ENCODE measurements around the gene IARS2.
"Not testable (repeated sequence)": the region's sequence is repeated elsewhere in the genome, so short reads cannot be mapped to it uniquely, and the experiment has no call there.

Gene IARS2

GRCh38 chr1:220151454-220151853, 57.5 kb downstream of the IARS2 start:
- H3K4me3 ChIP-seq (ENCODE audit: control insufficient read depth, low read depth, low read length), result no peak overlapping the region
- TF ChIP-seq, protein P1, sequence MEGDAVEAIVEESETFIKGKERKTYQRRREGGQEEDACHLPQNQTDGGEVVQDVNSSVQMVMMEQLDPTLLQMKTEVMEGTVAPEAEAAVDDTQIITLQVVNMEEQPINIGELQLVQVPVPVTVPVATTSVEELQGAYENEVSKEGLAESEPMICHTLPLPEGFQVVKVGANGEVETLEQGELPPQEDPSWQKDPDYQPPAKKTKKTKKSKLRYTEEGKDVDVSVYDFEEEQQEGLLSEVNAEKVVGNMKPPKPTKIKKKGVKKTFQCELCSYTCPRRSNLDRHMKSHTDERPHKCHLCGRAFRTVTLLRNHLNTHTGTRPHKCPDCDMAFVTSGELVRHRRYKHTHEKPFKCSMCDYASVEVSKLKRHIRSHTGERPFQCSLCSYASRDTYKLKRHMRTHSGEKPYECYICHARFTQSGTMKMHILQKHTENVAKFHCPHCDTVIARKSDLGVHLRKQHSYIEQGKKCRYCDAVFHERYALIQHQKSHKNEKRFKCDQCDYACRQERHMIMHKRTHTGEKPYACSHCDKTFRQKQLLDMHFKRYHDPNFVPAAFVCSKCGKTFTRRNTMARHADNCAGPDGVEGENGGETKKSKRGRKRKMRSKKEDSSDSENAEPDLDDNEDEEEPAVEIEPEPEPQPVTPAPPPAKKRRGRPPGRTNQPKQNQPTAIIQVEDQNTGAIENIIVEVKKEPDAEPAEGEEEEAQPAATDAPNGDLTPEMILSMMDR (IDR thresholded peaks at IDR 0.05; ENCODE audit: control insufficient read depth, insufficient read depth, low read depth, low read length, missing control alignments), result no peak
- DNase-seq (ENCODE audit: low read depth), result no peak

- no peak overlapping the region for H3K4me3 ChIP-seq (ENCODE audit: control insufficient read depth, low read depth, low read length)
Observed at GRCh38 chr1:220153147-220153546, 59.2 kb downstream of the IARS2 start.

GRCh38 chr1:220156620-220157146, 62.8 kb downstream of the IARS2 start:
- no peak for DNase-seq (ENCODE audit: low read depth)
- no peak overlapping the region for H3K4me3 ChIP-seq (ENCODE audit: control insufficient read depth, low read depth, low read length)
- TF ChIP-seq, protein P1 (IDR thresholded peaks at IDR 0.05; ENCODE audit: control insufficient read depth, insufficient read depth, low read depth, low read length, missing control alignments), result no peak

More at GRCh38 chr1:220153147-220153546, 59.2 kb downstream of the IARS2 start:
- DNase-seq (ENCODE audit: low read depth), result no peak
- TF ChIP-seq, protein P1 (IDR thresholded peaks at IDR 0.05; ENCODE audit: control insufficient read depth, insufficient read depth, low read depth, low read length, missing control alignments), result no peak

GRCh38 chr1:220157738-220158137, 63.8 kb downstream of the IARS2 start:
- TF ChIP-seq, protein P1 (IDR thresholded peaks at IDR 0.05; ENCODE audit: control insufficient read depth, insufficient read depth, low read depth, low read length, missing control alignments), result no peak
- DNase-seq (ENCODE audit: low read depth), result no peak
- no peak overlapping the region for H3K4me3 ChIP-seq (ENCODE audit: control insufficient read depth, low read depth, low read length)

- not testable (repeated sequence) for H3K4me3 ChIP-seq (ENCODE audit: control insufficient read depth, low read depth, low read length); DNase-seq (ENCODE audit: low read depth)
Observed at GRCh38 chr1:220158530-220158929, 64.6 kb downstream of the IARS2 start.

DNA sequence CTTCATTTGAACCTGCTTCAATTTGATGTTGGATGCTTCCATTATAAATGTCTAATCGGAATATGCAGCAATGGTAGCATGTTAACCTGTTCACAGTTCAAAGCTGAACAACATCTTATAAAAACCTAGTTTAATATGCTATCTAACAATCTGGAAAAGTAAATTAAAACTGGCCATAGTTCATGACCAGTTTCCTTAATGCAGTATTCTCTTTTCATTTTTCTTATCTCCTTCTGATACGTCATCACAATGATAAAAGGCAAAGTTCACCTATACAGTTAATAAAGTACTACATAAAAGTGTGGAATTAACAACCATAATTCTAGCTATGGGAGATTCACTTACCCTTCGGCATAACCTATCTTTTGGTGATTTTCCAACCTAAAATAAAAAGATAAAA, 65.1 kb downstream of the IARS2 start:
- TF ChIP-seq, protein P1 (IDR thresholded peaks at IDR 0.05; ENCODE audit: control insufficient read depth, insufficient read depth, low read depth, low read length, missing control alignments), result no peak
- H3K4me3 ChIP-seq (ENCODE audit: control insufficient read depth, low read depth, low read length), result no peak overlapping the region
- DNase-seq (ENCODE audit: low read depth), result no peak

- no peak overlapping the region for H3K4me3 ChIP-seq (ENCODE audit: control insufficient read depth, low read depth, low read length)
- TF ChIP-seq, protein P1 (IDR thresholded peaks at IDR 0.05; ENCODE audit: control insufficient read depth, insufficient read depth, low read depth, low read length, missing control alignments), result no peak
Observed at GRCh38 chr1:220160027-220160426, 66.1 kb downstream of the IARS2 start.

More at GRCh38 chr1:220160027-220160426, 66.1 kb downstream of the IARS2 start:
- no peak for DNase-seq (ENCODE audit: low read depth)

All from AG09309 (cell line).